B cell (primary cell): ENCODE data around the gene CAV2. TPM values are rescaled to one million over a fixed set of nuclear protein-coding genes. Genes with fewer than 3 reads are reported as not detected.

Source experiments
- ATAC-seq: fragments of 200-7000 bp; cut with Tn5 transposase; one replicate; pipeline ENCODE4 v1.10.0; 2021; ENCODE audit warnings: low read depth, mild to moderate bottlenecking, moderate number of reproducible peaks, moderate library complexity
- CTCF ChIA-PET: fragments of 350-600 bp; sonication (Branson Sonifier 250); formaldehyde crosslinking; loops from one replicate; lab custom pipeline; 2021; ENCODE audit warnings: antibody characterized with exemption, inconsistent platforms; lab: Charles Lee
- POLR2A ChIA-PET: fragments of 350-600 bp; sonication (Branson Sonifier 250); formaldehyde crosslinking; loops from one replicate; lab custom pipeline; 2021; ENCODE audit warnings: antibody characterized with exemption; lab: Charles Lee
- DNase-seq: peaks from one replicate; pipeline ENCODE4 v3.0.0; 2013
- H2AFZ ChIP-seq: 2 replicates; pipeline ENCODE4 v1.6.1; 2012; ENCODE audit warnings: mild to moderate bottlenecking, low read depth, low read length; ENCODE audit not compliant: insufficient read depth, poor library complexity, severe bottlenecking
- H3K27ac ChIP-seq, 2 donors: 1 replicate in 1 of 2; 2 replicates in 1 of 2; pipeline ENCODE4 v1.5.1; 2012 to 2013; ENCODE audit warnings: low read length in 2 of 2, mild to moderate bottlenecking in 2 of 2, moderate library complexity in 1 of 2
- H3K27me3 ChIP-seq, 4 experiments: fragments of 200-600 bp in 1 of 4; sonication (generic) in 1 of 4; replicated peaks in 1 of 4; 1 replicate in 2 of 4; 2 replicates in 2 of 4; pipeline versions ENCODE4 v1.6.1 to v1.7.0; 2013 to 2016; ENCODE audit warnings: low read length in 3 of 4, mild to moderate bottlenecking in 2 of 4, mixed read lengths in 1 of 4, moderate library complexity in 1 of 4; ENCODE audit not compliant: insufficient read depth in 4 of 4, control insufficient read depth in 3 of 4; ENCODE audit errors: control extremely low read depth in 1 of 4
- H3K36me3 ChIP-seq, 2 experiments: replicated peaks in 1 of 2; 1 replicate in 1 of 2; 2 replicates in 1 of 2; pipeline versions ENCODE4 v1.6.1 to v1.7.1; 2013; ENCODE audit warnings: low read length in 1 of 2; ENCODE audit not compliant: insufficient read depth in 2 of 2, control insufficient read depth in 1 of 2; ENCODE audit errors: control extremely low read depth in 1 of 2, extremely low read depth in 1 of 2
- H3K4me1 ChIP-seq, 2 donors: fragments of 200-600 bp in 1 of 2; sonication (generic) in 1 of 2; 1 replicate in 1 of 2; 2 replicates in 1 of 2; pipeline versions ENCODE4 v1.5.1 to v1.6.1; 2013 to 2017; ENCODE audit warnings: low read length in 2 of 2; ENCODE audit not compliant: control insufficient read depth in 2 of 2, insufficient read depth in 2 of 2
- H3K4me2 ChIP-seq: replicated peaks from 2 replicates; pipeline ENCODE3; 2012; ENCODE audit warnings: mild to moderate bottlenecking, low read depth, low read length; ENCODE audit not compliant: poor library complexity, severe bottlenecking
- H3K4me3 ChIP-seq, 5 experiments: fragments of 200-600 bp in 1 of 5; sonication (generic) in 1 of 5; 1 replicate in 3 of 5; 2 replicates in 2 of 5; pipeline versions ENCODE4 v1.5.1 to v1.7.0; 2011 to 2016; ENCODE audit warnings: low read length in 4 of 5, mild to moderate bottlenecking in 4 of 5, low read depth in 2 of 5, control low read depth in 1 of 5, moderate library complexity in 1 of 5; ENCODE audit not compliant: insufficient read depth in 1 of 5; ENCODE audit errors: control extremely low read depth in 1 of 5, extremely low read depth in 1 of 5
- H3K79me2 ChIP-seq: fragments of 200-600 bp; sonication (generic); one replicate; pipeline ENCODE4 v1.6.0; 2016; ENCODE audit warnings: low read length; ENCODE audit not compliant: control insufficient read depth, insufficient read depth
- H3K9ac ChIP-seq: fragments of 200-600 bp; sonication (generic); 2 replicates; pipeline ENCODE4 v1.6.1; 2017; ENCODE audit warnings: mild to moderate bottlenecking, low read length, moderate library complexity
- H3K9me3 ChIP-seq, 3 donors: one replicate each; pipeline versions ENCODE4 v1.6.1 to v1.7.1; 2013; ENCODE audit warnings: low read length in 2 of 3; ENCODE audit not compliant: control insufficient read depth in 2 of 3, insufficient read depth in 1 of 3; ENCODE audit errors: control extremely low read depth in 1 of 3
- H4K20me1 ChIP-seq: 2 replicates; pipeline ENCODE4 v1.6.0; 2012; ENCODE audit warnings: mild to moderate bottlenecking, low read length; ENCODE audit not compliant: insufficient read depth, control insufficient read depth, poor library complexity, severe bottlenecking
- H3K27ac Mint-ChIP-seq: one replicate; pipeline ENCODE4 v1.8.0; 2021; ENCODE audit warnings: mixed read lengths
- H3K27me3 Mint-ChIP-seq: one replicate; pipeline ENCODE4 v1.8.0; 2021; ENCODE audit warnings: mixed read lengths
- H3K4me1 Mint-ChIP-seq: one replicate; pipeline ENCODE4 v1.8.0; 2021; ENCODE audit warnings: mixed read lengths
- H3K4me3 Mint-ChIP-seq: one replicate; pipeline ENCODE4 v1.8.0; 2021; ENCODE audit warnings: mixed read lengths
- H3K9me3 Mint-ChIP-seq: one replicate; pipeline ENCODE4 v1.8.0; 2022; ENCODE audit warnings: mixed read lengths; ENCODE audit not compliant: insufficient read depth
- CTCF ChIP-seq: fragments of 200-600 bp; IDR thresholded peaks from one replicate; pipeline ENCODE4 v1.8.0; 2022; ENCODE audit warnings: antibody characterized with exemption, mild to moderate bottlenecking
- EZH2 ChIP-seq: IDR thresholded peaks from 2 replicates; pipeline ENCODE4 v1.6.1; 2012; ENCODE audit warnings: borderline replicate concordance, low read depth, mild to moderate bottlenecking, moderate library complexity, low read length; ENCODE audit not compliant: insufficient read depth, poor library complexity, severe bottlenecking
- whole genome bisulfite sequencing: methylation state at CpG from one replicate; pipeline ENCODE4 v1.1.5; 2013; ENCODE audit warnings: missing lambda C conversion rate; ENCODE audit not compliant: insufficient coverage; 5-methylcytosine and 5-hydroxymethylcytosine counted together
- intact Hi-C: fragments of 100-400 bp; cut with micrococcal nuclease; formaldehyde crosslinking; loops from one replicate; pipeline ENCODE4 v1.10.0; 2022
- polyA plus RNA-seq: library from polyadenylated mRNA; depleted of rRNA; stranded (reverse); fragments of >200 nt; gene quantifications from 2 replicates; pipeline ENCODE4 v1.2.3, GENCODE V29; 2012
- total RNA-seq, 2 donors: library from RNA; stranded (reverse); fragments of 120-200 nt in 1 of 2; gene quantifications; 1 replicate in 1 of 2; 2 replicates in 1 of 2; pipeline versions ENCODE4 v1.2.3 to v1.2.4, GENCODE V29; 2013 to 2022

CAV2 gene
- total and polyA plus RNA-seq, 2 donors (not counting 1 experiment from before 2014, with no cell fraction given) = not detected

- Histone ChIP-seq H3K9me3 (no peaks in the 10 kb centered on the region), H3K79me2 (no peaks in the 10 kb centered on the region), H3K4me3 (no peak overlapping the region), H4K20me1 (no peaks in the 10 kb centered on the region), H3K27ac (no peak overlapping the region), H3K36me3 (no peaks in the 10 kb centered on the region), H2AFZ (no peak overlapping the region), H3K27me3 (peaks cover 0 to 14% (median 4%) of the 10 kb centered on the region in 4 experiments), H3K4me2 (no peak overlapping the region), H3K9ac (no peak overlapping the region), H3K4me1 (no peaks in the 10 kb centered on the region)
- intact Hi-C loops = no loop called here
- WGBS = 93% methylated on average over 2 of the region's 3 CpGs
- Mint-ChIP-seq H3K4me1 (peaks cover 3% of the 10 kb centered on the region), H3K27ac (no peak overlapping the region), H3K4me3 (no peak overlapping the region), H3K9me3 (peaks cover 4% of the 10 kb centered on the region), H3K27me3 (peaks cover 47% of the 10 kb centered on the region)
- ChIA-PET POLR2A (no interaction called here), CTCF (no interaction called here)
- ATAC-seq (no peak), DNase-seq (no peak)
- no peak for TF ChIP-seq EZH2
- TF ChIP-seq CTCF = no peak
Measured at GRCh38 chr7:116557066-116557585, 57.6 kb downstream of the CAV2 start.

GRCh38 chr7:116557901-116558300 lies 58.4 kb downstream of the CAV2 start:
- H3K4me2 ChIP-seq = no peak overlapping the region
- 85% methylated on average over 2 of the region's 4 CpGs for WGBS
- peaks cover 2 to 4% of the 10 kb centered on the region in 2 donors for H3K4me1 ChIP-seq
- H3K9me3 ChIP-seq = peaks cover 0 to 6% (median 1%) of the 10 kb centered on the region in 3 donors
- Mint-ChIP-seq H3K9me3 (peaks cover 4% of the 10 kb centered on the region), H3K4me3 (no peak overlapping the region), H3K27me3 (peaks cover 47% of the 10 kb centered on the region), H3K4me1 (peaks cover 7% of the 10 kb centered on the region), H3K27ac (no peak overlapping the region)
- intact Hi-C loops = no loop called here
- H3K9ac ChIP-seq = no peak overlapping the region
- H3K4me3 ChIP-seq = no peak overlapping the region
- no peaks in the 10 kb centered on the region for H3K79me2 ChIP-seq
- CTCF ChIA-PET = no interaction called here
- H2AFZ ChIP-seq = no peak overlapping the region
- no peak overlapping the region for H3K27ac ChIP-seq
- POLR2A ChIA-PET = no interaction called here
- H3K27me3 ChIP-seq = peaks cover 0 to 14% (median 4%) of the 10 kb centered on the region in 4 experiments
- ATAC-seq (no peak), DNase-seq (no peak)
- H3K36me3 ChIP-seq = no peaks in the 10 kb centered on the region
- no peaks in the 10 kb centered on the region for H4K20me1 ChIP-seq
- TF ChIP-seq EZH2 (no peak), CTCF (no peak)

Other genes with a start within 250 kb of the CAV2 start
- 1.7 and 1.9 TPM in 2 replicates for gene CAV1, start 25.3 kb downstream of the CAV2 start, total RNA-seq
- gene CAV1, start 25.3 kb downstream of the CAV2 start, polyA plus RNA-seq = 0.69 and 0.95 TPM in 2 replicates
- gene MET, start 172.5 kb downstream of the CAV2 start, total RNA-seq = 0.59 and 1.9 TPM in 2 replicates
- gene MET, start 172.5 kb downstream of the CAV2 start, polyA plus RNA-seq = 0.03 TPM in 2 replicates